ENCODE data around the gene FGD4.

Gene FGD4

DNA sequence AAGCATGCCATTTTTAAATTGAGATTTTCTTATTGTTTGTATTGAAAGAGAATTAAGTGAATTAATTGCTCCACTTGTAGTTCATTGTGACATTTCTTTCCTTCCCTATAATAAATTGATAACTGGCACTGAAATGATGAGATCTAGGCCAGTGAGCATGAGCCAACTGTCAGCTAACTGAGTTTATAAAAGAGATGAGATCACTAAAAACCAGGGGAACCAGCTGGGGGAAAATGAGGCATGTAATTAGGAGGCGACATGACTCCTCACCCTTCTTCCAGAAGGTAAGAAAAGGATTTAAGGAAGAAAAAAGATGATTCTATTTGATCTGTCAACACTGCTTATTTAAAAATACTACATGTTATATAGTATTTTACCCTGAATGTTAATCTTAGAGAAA is 175.2 kb downstream of the FGD4 start:
- DNase-seq: no peak

DNA sequence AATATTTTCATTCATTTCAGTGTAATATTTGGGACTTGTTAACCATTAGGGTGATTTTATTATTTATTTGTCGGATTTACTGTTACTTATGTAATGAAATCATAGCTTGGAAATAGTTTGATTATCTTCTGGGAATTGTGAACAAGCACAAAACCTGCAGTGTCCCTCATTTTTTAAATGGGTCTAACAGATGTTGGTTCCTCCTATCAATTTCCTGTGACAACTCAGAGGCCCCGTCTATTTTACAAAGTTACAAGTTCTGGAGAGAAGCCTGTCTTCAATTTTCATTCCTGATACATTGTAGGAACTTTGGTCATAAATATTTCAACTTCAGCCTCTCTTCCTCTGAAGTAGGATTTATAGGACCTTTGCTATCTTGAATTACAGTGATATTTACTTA is 178.0 kb downstream of the FGD4 start:
- no peak for DNase-seq

DNA sequence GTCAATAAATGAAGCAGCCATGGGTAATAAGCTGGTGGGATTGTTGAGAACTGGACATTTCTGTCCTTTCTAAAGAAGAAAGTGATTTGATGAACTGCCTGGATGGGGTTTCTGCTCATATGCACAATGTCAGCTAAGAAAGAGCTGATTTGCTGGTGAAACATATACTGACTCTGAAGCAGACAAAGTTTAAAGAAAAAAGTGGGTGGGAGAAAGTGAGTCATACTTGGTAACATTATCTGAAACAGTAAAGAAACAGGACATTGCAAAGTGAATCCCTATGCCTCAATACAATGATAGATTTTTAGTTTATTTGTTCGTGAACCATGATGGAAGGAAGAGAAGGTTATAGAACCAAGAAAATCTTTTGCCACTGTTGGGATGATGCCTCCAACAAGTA is 184.2 kb downstream of the FGD4 start:
- no peak for DNase-seq

DNA sequence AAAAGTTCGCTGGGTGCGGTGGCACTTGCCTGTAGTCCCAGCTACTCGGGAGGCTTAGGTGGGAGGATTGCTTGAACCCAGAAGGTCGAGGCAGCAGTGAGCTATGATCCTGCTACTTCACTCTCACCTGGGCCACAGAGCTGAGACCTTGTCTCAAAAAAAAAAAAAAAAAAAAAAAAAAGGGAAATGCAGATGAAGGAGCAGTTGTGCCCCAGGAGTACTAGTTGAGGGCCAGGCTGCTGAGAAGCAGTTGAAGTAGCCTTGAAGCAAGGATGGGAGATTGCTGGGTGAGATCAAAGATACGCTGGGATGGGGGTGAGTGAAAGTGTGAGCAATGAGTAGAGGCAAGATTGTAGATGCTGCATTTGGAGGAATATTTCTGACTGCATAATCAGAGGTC is 186.3 kb downstream of the FGD4 start:
- no peak for DNase-seq

DNA sequence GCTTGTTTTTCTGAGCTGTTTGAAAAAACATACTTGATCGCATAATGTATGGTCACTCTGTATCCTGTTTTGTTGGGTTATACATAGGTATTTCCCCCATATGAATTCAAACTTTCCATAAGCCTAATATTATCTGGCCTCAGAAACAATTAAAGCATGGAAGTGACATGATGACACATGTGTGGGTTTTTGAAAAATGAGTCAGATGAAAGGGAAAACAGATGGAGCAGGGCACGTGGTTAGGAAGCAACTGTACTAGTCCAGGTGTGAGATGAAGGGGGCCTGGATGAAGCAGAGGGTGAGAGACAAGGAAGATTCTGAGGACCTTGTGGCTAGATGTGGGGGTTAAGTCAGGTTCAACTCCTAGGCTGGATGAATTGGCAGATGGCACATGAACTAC is 187.0 kb downstream of the FGD4 start:
- no peak for DNase-seq

DNA sequence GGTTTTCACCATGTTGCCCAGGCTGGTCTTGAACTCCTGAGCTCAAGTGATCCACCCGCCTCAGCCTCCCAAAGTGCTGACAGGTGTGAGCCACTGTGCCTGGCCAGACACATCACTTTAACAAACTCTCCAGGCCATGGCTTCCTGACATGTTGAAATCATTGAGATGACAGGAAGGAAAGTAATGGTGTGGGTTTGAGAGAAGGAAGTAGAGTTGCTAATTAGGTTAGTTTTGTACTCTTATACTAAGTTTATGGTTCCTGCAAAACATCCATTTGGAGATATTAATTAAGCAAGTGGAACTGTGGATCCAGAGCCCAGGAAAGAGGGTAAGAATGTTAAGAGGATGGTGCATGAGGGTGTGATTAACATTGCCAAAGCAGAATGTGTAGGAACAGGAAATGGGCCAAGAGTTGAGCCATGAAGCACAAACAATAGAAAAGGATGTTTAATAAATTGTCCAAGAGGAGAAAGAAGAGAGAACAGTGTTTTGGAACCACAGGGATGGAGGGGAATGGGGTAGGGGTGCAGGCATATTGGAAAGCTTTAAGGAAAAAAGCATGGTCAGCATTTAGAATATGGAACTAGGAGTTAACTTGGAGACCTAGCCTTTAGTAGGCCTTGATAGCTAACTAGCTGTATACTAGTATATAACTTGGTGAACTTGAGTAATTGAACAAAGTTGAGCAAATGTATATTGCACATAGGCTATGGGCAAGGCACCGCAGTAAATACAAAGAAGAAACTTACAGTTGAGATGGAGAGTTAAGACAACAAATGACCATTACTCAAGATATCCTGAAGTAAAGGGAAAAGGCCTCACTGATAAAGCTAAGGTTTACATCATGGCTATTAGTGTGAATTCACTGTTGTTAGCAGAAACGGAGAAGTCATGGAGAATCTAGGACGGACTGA is 188.5 kb downstream of the FGD4 start:
- no peak for DNase-seq

DNA sequence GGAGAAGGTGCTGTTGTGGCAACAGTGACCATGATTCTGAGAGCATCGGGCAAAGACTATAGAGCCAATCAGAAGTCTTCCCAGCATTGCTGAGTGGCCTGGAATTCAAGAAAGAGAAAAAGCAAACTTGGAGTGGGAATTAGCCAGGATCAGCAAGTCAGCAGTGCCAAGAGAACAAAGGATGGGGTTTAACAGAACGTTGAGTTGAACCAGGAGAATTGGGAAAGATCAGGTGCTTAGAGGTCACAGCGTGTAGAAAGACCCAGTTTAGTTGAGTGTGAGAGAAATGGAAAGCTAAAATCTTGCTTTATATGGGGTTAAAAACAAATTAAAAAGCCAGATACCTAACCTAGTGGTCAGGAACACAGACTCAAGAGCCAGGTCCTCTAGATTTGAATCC is 189.2 kb downstream of the FGD4 start:
- DNase-seq: no peak

DNA sequence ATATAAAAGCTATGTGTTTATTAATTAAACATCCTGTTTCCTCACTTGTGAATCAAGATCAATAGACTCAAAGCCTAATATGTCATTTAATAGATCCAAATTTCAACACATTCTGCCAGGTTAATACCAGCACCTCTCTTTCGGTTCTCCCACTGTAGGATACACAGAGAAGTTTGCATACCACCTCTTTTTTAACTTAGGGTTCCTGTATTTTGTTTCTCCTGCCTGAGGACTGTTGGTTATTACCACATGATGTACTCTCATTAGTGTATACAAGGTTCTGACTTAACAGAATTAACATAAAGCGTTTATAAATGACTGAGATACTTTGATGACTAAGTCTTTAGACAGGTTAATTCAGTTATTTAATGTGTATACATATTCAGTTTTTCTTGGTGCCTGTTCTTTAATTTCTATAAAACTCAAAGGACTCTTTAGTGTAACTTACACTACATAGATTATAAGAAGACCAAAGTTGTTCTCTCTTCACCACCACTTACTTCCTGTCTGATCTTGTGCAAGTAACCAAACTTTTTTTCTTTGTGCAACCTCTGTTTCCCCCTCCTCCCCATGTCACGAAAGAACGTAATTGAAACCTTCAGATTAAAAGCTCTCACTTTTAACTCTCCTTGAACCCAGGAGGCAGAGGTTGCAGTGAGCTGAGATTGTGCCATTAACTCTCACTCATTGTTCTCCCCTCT is 190.0 kb downstream of the FGD4 start:
- no peak for DNase-seq

DNA sequence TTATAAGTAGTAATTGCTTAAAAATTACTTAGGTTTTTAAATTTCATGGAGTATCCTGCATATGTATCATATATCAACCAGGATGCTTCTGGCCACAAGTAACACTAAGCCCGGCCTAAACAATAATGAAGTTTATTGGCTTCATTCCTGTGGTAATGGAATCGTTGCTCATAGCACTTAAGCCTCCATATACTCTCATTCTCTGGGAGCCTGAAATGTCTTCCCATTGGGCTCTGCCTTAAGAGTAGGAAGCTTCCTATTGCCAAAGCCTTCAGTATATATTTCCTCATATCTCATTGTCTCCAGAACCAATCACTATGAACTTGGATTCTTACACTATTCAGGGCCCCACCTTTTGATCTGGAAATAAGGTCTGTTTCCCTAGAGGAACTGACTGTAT is 195.9 kb downstream of the FGD4 start:
- DNase-seq: no peak

DNA sequence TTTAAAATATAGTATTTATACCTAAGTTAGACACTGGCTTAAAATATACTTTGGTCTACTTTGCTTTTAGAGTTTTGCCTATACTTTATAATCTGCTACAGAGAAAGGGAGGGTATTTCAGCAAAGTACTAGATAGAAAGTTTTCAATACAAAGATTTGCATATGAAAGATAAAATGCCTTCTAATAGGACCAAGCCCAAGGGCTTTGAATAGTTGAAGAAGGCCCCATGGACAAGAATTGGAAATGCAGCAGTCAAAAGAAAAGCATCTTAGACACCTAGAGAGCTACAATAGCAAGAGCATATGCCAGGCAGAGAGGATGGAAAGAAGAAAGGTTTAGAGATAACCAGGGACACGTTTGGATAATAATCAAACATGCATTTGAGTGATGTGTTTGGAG is 196.7 kb downstream of the FGD4 start:
- DNase-seq: no peak

DNA sequence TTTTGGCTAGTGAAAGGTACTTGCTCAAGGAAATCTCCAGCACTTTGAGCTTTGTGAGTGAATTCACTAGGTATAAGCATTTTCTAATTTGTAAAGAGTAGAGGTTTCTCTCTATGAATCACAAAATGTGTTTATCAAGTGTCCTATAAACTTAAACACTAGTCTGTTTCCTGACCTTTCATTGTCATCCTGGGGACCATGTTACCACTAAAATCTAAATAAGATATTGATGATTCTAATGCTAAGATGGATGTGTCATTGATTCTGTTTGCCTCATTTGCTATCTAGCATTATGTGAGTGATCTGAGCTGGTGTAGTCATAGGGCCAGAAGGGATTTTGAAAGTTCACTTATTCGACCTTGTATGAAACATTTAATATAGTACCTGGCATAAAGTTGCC is 199.3 kb downstream of the FGD4 start:
- no peak for DNase-seq

DNA sequence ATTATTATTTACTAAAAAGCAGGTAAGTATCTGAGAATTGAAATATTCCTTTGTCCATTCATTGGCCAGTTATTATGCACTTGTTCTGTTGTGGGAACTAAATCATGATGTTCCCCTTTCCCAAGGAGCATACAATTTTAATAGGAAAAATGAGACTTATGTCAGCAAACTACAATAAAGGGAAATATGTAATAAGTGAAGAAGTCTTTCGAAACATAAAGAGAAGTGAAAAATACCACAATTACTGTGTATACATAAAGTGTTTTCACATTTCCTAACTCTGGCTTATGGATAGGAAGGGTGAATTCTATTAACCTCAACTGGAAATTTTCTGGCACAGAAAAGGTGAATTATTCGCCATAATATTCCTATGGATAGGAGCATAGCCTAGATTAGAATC is 201.3 kb downstream of the FGD4 start:
- no peak for DNase-seq

DNA sequence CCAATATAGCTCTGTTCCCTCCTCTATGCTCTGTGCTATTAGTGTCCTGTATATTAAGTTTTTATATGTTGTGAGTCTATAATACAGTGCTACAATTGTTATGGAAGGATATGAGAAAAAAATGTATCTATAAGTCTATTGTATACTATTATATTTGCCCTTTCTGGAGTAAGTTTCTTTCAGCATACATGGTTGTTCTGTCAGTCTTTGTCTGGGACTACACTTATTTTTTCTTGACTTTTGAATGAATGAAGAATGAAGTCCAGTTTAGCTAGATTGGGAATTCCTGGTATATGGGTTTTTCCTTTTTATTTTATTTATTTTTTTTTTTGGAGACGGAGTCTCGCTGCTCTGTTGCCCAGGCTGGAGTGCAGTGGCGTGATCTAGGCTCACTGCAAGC is 203.7 kb downstream of the FGD4 start:
- no peak for DNase-seq

DNA sequence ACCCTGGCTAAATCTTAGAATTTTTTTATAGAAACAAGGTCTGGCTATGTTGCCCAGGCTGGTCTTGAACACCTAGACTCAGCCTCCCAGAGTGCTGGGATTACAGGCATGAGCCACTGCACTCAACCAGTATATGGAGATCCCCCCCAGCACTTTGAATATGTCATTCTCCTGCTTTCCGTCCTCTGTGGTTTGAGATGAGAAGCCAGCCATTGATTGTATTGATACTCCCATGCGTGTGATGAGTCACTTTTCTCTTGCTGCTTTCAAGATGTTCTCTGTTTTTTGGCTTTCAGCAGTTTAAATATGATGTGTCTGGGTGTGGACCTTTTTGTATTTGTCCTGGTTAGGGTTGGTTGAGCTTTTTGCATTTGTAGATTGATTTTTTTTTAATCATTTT is 204.5 kb downstream of the FGD4 start:
- no peak for DNase-seq

DNA sequence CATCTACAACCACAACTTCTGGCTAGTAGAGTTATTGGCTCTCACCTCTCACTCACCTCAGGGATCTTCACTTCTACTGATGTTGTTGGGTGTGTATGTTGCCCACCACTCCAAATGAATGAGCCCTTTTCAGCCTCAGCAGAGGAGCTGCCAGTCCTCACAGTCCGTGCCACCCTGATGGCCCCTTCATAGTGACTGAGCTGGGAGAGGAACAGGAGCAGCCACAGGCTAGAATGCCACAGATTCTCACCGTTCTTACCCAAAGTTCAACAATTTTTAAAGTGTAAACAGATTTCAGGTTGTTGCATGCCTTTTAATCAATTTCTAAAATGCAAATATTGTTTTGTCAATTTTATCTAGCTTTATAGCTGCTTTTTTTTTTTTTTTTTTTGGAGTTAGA is 205.2 kb downstream of the FGD4 start:
- DNase-seq: no peak

DNA sequence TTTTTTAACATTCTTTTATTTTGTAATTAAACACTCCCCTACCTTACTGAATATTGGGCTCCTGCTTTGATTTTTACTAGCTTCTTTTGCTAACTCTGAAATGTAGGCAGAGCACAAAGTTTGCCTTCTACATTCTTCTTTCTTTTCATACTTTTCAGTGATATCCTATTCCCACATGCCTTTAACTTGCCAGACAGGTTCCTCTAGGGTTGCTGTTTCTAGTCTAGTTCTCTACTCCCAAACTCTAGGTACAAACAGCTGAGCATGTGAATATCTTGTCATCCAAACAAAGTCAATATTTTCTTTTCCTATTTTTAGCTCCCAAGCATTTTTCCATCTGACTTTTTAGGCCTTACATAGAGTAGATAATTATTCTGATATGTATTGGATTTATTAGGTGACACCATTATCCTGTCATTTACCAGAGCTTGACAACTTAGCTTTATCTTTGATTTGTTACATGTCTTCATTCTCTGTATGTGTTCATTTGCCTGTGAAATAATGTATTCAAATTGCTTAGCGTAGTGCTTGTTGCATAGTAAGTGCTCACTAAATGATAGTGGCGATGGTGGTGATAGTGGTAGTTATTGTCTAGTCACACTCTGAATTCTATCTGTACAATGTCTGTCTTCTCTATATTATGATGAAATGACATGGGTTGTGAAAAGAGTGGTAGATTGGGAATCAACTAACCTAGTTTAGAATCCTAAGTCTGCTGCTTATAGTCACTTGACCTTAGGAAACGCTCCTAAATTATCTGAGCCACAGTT is 206.2 kb downstream of the FGD4 start:
- no peak for DNase-seq

DNA sequence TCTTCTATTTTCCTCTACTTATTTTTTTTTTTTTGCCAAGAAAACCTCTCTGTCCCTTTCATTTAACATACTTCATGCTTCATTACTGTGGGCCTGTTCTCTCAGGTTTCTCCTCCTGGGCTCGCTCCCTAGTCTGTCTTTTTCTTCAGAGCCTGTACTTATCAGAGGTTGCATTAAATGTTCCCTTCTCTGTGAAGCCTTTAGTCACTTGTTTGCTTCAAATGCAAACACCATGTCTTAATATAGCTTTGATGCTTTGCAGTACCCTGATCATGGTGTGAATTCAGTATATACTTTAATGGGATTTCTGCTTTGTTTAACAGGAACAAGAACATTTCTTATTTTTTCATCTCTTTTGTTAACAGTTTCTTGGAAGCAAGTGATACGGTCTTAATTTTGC is 207.1 kb downstream of the FGD4 start:
- no peak for DNase-seq

DNA sequence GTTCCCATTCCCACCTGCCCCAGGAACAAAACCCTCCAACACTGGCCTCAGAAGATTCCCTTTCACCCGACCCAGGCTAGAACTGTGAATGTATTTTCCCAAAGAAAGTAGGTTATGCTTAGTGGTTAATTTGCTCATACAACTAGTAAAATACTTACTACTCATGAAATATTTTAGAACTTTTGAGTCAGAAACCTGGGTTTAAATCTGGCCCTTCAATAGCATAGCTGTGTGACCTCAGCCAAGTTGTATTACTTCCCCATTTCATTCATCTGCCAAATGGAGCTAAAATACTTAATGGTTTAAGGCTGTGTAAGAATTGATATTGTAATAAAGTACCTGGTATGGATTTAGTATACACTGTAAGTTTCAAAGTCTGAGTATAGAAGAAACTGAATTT is 210.6 kb downstream of the FGD4 start:
- no peak for DNase-seq

DNA sequence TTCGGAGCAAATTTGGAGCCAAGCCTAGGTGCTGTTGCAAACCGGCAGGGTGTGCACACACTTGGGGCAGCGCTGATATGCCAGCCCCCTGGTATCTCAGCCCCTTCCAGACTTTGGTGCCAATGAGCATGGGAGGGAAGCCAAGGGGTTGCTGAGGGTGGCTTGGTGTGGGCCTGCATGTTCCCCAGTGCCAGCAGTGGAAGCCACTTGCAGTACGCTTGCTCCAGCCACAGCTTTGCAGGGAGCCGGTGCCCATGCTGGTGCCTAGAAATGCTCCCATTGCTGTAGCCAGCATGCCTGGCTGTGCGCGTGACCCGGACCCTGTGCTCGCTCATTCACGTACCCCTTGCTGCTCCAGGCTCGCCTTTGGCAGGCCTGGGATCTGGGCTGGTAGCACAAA is 212.6 kb downstream of the FGD4 start:
- DNase-seq: no peak

DNA sequence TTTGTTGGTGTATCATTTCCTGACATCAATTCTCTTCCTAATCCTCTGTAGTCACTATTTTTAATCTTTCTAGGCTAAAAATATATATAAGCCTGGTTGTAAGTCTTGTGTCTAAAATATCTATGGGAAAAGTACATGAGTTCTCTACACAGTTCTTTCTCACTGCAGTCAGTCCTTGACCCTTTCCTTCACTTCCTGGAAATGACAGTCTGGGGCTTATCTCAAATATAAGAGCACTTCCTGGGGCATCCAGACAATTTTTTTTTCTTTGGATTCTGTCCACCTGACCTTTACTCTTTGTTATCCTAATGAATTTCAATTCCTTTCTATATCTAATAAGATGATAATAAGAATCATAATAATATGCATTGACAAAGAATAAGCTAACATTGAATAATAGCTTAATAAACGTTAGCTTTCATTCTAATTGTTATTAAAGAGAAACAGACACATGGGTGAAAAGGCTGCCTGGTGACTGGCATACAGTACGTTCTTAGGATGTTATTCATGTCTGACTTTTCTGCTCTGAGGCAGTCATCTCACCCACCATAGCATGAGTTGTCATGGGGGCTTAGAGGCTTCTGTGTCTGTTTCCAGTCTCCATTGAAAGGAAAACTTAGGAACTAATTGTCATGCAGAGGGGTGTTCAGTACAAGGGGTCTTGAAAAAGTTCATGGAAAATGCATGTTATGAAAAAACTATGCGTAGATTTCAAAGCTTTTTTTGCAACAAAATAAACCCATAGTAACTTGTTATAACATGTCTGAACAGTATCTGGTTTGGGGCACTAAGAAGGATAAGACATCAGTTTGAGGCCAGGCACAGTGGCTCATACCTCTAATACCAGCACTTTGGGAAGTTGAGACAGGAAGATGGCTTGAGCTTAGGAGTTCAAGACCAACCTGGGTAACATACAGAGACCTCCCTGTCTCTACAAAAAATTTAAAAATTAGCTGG is 213.6 kb downstream of the FGD4 start:
- DNase-seq: no peak

DNA sequence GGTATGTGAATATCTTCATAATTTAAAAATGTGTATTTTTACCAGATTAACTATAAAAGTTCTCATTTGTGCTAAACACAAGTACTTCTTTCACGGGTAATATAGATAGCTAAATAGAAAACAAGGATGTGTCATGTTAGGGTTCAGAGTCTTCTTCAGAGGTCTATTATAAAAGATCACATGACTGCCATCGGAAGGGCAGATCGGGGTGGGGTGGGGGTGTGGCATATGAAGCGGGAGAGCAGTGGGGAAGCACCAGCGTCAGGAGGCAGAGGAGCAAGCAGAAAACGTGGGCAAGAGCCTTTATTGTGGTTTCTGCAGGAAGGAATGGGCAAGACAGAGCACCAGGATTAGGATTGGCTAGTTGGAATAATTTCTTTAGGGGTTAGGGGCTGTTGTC is 216.1 kb downstream of the FGD4 start:
- no peak for DNase-seq

DNA sequence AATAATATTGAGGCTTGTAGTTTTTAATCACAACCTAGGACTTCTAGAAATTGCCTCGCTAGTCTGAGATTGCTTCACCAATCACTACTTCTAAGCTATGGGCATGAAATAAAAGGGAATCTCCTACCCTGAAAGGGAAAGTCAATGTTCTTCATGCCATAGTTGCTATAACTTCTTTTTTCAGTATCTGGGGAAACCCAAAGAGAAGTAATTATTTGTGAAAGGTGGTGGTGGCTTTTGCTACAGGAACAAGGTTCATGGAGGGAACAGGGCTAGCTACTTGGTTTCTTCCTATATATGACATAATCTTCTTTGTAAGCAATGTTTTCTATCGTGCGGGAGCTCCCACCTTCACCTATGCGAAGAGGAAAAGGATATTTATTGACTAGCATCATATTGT is 218.2 kb downstream of the FGD4 start:
- DNase-seq: no peak

DNA sequence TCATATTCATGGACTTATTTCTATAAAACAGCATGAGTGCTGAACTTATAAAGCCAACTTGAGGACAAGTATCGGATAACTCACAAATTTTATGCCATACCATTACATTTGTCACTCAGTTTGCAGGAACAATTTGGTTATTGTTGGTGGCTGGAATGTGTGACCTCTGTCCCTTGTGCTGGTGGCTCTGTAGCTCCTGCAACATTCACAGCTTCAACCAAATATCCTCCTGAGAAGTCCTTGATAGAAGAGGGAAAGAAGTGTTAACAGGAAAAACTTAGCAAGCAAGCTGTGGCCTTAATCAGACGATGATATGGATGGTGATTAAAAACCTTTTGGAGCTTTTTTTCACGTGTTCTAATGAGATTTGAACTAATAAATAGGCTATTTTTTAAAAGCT is 218.8 kb downstream of the FGD4 start:
- DNase-seq: no peak

Measured in activated effector memory CD4-positive, alpha-beta T cell treated with anti-CD3 and anti-CD28 coated beads, Interleukin-2, amount 50 U/mL, for 16 hours (primary cell).